ENCODE results near the gene ODR4.

DNA sequence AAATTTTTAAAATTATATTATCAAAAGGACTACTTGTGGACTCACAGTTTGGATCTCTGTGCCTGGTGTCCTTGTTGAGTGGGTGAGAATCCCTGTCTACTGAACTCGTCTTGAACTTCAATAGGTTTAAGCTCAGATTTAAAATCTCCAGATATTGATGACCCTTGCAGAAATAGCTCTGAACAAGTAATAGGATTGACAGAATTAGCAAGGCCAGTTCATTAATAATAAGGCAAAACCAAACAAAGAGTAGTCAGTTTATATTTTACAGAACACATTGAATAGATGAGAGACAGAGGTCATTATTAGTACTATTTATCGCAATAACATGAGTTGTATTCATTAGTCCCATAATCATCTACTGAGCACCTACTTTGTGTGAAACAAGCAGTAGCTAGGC lies 85.4 kb downstream of the ODR4 start, which contains the start of gene PDC:
- TF ChIP-seq EZH2 (IDR thresholded peaks at IDR 0.05; ENCODE audit: insufficient read depth, poor library complexity, severe bottlenecking) (no peak), EZH2phosphoT487 (IDR thresholded peaks at IDR 0.05; ENCODE audit: insufficient read depth, low read depth) (no peak)
